OCI-LY7 (cell line): Measurements from ENCODE around the gene TAOK2.

Experiments used
- EZH2phosphoT487 ChIP-seq: fragments of 200-600 bp; sonication (generic); IDR thresholded peaks from 2 replicates; pipeline ENCODE4 v1.6.1; 2018; ENCODE audit warnings: low read depth, borderline replicate concordance, mild to moderate bottlenecking, mixed run types, antibody characterized with exemption, low read length, moderate library complexity, mixed read lengths
- TF ChIP-seq, protein P1 (sequence below): fragments of 200-600 bp; sonication (generic); conservative IDR thresholded peaks from 2 replicates; pipeline ENCODE4 v1.5.1; 2014; ENCODE audit warnings: mild to moderate bottlenecking, antibody characterized with exemption, low read length, moderate library complexity, mixed read lengths

DNA sequence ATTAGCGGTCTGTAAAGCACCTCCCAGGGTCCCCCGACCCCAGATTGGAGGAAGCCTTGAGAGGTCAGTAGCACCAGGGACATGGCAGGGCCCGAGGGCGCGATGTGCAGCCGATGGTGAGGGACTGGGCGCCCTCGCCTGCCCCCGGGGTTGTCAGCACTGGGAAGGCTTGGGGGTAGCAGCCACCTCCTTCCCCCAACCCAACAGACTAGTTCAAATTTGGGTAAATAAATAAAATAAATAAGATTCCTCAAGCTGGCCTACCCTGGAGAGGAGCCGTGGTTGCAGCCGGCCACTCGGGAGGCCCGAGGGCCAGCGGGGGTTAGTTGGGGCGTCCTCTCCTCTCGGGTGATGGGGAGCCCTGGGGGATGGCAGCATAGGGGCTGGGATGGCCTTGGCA lies 50.8 kb downstream of the TAOK2 start:
- TF ChIP-seq EZH2phosphoT487 = no peak
- TF ChIP-seq, protein P1, sequence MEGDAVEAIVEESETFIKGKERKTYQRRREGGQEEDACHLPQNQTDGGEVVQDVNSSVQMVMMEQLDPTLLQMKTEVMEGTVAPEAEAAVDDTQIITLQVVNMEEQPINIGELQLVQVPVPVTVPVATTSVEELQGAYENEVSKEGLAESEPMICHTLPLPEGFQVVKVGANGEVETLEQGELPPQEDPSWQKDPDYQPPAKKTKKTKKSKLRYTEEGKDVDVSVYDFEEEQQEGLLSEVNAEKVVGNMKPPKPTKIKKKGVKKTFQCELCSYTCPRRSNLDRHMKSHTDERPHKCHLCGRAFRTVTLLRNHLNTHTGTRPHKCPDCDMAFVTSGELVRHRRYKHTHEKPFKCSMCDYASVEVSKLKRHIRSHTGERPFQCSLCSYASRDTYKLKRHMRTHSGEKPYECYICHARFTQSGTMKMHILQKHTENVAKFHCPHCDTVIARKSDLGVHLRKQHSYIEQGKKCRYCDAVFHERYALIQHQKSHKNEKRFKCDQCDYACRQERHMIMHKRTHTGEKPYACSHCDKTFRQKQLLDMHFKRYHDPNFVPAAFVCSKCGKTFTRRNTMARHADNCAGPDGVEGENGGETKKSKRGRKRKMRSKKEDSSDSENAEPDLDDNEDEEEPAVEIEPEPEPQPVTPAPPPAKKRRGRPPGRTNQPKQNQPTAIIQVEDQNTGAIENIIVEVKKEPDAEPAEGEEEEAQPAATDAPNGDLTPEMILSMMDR = no peak
